H1 (cell line): Measurements from ENCODE around the gene MIPEP.

Experiments used
- CHD1 ChIP-seq: IDR thresholded peaks from 2 replicates; pipeline ENCODE4 v1.6.1; 2012; ENCODE audit warnings: low read depth, low read length, improper control_type of control experiment
- CHD2 ChIP-seq: IDR thresholded peaks from 2 replicates; pipeline ENCODE4 v1.6.1; 2012; ENCODE audit warnings: low read length, improper control_type of control experiment
- EP300 ChIP-seq, 2 experiments: IDR thresholded peaks; 1 replicate in 1 of 2; 2 replicates in 1 of 2; pipeline ENCODE4 v1.6.1; 2011 to 2012; ENCODE audit warnings: low read depth in 2 of 2, low read length in 2 of 2, mild to moderate bottlenecking in 2 of 2, borderline replicate concordance in 1 of 2, inconsistent platforms in 1 of 2, moderate library complexity in 1 of 2
- GTF2F1 ChIP-seq: IDR thresholded peaks from 2 replicates; pipeline ENCODE4 v1.6.1; 2012; ENCODE audit warnings: low read depth, low read length, improper control_type of control experiment, borderline replicate concordance
- POLR2AphosphoS5 ChIP-seq: IDR thresholded peaks from 2 replicates; pipeline ENCODE4 v1.6.1; 2011; ENCODE audit warnings: low read depth, low read length
- TF ChIP-seq, protein P1 (sequence below), 3 experiments: IDR thresholded peaks; 1 replicate in 2 of 3; 2 replicates in 1 of 3; pipeline versions ENCODE4 v1.5.1 to v1.6.1; 2011; ENCODE audit warnings: low read length in 3 of 3, mild to moderate bottlenecking in 3 of 3, inconsistent platforms in 2 of 3, low read depth in 1 of 3, moderate library complexity in 1 of 3; ENCODE audit not compliant: insufficient read depth in 1 of 3; ENCODE audit errors: control extremely low read depth in 1 of 3

DNA sequence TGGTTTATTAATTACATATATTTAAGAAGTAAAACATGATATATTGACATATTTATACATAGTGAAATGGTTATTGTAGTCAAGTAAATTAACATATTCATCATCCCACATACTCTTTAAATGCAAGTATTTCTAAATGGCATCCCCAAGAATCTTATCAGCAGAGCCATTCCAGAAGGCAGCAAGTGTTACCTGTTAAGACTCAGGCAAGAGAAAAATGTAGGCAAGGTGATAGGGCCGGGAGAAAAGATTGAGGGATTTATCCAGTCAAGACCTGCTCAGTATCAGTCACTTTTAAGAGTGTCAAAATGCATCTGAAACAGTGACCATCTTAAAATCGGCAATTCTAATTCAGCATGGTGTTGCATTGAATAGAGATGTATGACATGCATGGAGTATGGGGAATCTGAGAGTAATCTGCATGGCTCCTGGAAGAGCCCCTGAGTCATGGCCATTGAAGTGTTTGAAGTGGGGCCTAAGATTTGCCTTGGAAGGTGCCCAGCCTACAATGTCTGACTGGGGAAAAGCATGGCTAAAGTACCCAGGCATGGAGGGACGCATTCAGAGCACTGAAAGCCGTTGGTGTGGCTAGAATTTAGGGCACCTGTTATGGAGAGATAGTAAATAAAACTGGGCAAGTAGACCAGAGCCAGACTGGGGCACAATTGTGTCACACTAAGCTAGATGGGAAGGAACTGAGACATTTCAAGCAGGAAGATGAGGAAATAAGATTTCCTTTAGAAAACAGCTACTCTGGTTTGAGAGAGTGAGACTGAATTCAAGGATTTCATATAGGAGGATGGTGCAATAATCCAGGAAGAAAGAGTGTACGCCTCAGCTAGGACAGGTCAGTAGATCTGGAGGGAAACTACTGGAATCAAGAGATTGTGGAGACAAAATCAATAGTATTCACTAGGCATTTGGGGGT, 33.1 kb upstream of the MIPEP start:
- TF ChIP-seq EP300 (IDR thresholded peaks at IDR 0.05; ENCODE audit: borderline replicate concordance in 1 of 2, low read depth in 2 of 2, low read length in 2 of 2) (no peak), GTF2F1 (no peak), POLR2AphosphoS5 (no peak), CHD1 (no peak), CHD2 (no peak)
- TF ChIP-seq, protein P1, sequence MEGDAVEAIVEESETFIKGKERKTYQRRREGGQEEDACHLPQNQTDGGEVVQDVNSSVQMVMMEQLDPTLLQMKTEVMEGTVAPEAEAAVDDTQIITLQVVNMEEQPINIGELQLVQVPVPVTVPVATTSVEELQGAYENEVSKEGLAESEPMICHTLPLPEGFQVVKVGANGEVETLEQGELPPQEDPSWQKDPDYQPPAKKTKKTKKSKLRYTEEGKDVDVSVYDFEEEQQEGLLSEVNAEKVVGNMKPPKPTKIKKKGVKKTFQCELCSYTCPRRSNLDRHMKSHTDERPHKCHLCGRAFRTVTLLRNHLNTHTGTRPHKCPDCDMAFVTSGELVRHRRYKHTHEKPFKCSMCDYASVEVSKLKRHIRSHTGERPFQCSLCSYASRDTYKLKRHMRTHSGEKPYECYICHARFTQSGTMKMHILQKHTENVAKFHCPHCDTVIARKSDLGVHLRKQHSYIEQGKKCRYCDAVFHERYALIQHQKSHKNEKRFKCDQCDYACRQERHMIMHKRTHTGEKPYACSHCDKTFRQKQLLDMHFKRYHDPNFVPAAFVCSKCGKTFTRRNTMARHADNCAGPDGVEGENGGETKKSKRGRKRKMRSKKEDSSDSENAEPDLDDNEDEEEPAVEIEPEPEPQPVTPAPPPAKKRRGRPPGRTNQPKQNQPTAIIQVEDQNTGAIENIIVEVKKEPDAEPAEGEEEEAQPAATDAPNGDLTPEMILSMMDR (IDR thresholded peaks at IDR 0.05; ENCODE audit: control extremely low read depth in 1 of 3, insufficient read depth in 1 of 3, low read depth in 1 of 3, low read length in 3 of 3), result no peak
